HL-60 (cell line): ENCODE results near the gene PELI2.

ENCODE experiments used
- DNase-seq, 2 experiments: peaks; one replicate each; pipeline ENCODE4 v3.0.0-alpha.2; 2010 to 2020; ENCODE audit warnings: low read depth in 1 of 2, low spot score in 1 of 2
- H3K27ac ChIP-seq: fragments of 250-450 bp; sonication (Bioruptor Pico); replicated peaks from 2 replicates; pipeline ENCODE4 v1.5.1; 2020; ENCODE audit warnings: mild to moderate bottlenecking, moderate library complexity
- H3K27me3 ChIP-seq: fragments of 250-450 bp; sonication (Bioruptor Pico); 2 replicates; pipeline ENCODE4 v1.5.1; 2021; ENCODE audit warnings: mild to moderate bottlenecking, moderate library complexity; ENCODE audit not compliant: insufficient read depth, poor library complexity, severe bottlenecking
- H3K4me3 ChIP-seq: replicated peaks from 2 replicates; pipeline ENCODE4 v1.5.1; 2011; ENCODE audit warnings: mild to moderate bottlenecking, control low read depth, low read length; ENCODE audit not compliant: insufficient read depth
- GABPA ChIP-seq: IDR thresholded peaks from 2 replicates; pipeline ENCODE4 v1.6.1; 2012; ENCODE audit warnings: low read depth
- POLR2AphosphoS5 ChIP-seq: IDR thresholded peaks from 2 replicates; pipeline ENCODE4 v1.6.1; 2012; ENCODE audit warnings: low read depth
- SPI1 ChIP-seq: IDR thresholded peaks from 2 replicates; pipeline ENCODE4 v1.6.1; 2012; ENCODE audit warnings: low read depth, mild to moderate bottlenecking, borderline replicate concordance
- TF ChIP-seq, protein P1 (sequence below): IDR thresholded peaks from 2 replicates; pipeline ENCODE4 v1.6.1; 2012; ENCODE audit warnings: low read depth; ENCODE audit not compliant: insufficient replicate concordance
- TF ChIP-seq, protein P2 (sequence below): IDR thresholded peaks from one replicate; pipeline ENCODE4 v1.5.1; 2011; ENCODE audit warnings: low read length, control low read depth, inconsistent platforms; ENCODE audit not compliant: insufficient read depth

Gene PELI2

GRCh38 chr14:56172074-56172473, 53.9 kb downstream of the PELI2 start:
- Histone ChIP-seq H3K27me3 (no peaks in the 10 kb centered on the region), H3K27ac (no peak overlapping the region), H3K4me3 (no peak overlapping the region)
- DNase-seq = no peak
- TF ChIP-seq, protein P1, sequence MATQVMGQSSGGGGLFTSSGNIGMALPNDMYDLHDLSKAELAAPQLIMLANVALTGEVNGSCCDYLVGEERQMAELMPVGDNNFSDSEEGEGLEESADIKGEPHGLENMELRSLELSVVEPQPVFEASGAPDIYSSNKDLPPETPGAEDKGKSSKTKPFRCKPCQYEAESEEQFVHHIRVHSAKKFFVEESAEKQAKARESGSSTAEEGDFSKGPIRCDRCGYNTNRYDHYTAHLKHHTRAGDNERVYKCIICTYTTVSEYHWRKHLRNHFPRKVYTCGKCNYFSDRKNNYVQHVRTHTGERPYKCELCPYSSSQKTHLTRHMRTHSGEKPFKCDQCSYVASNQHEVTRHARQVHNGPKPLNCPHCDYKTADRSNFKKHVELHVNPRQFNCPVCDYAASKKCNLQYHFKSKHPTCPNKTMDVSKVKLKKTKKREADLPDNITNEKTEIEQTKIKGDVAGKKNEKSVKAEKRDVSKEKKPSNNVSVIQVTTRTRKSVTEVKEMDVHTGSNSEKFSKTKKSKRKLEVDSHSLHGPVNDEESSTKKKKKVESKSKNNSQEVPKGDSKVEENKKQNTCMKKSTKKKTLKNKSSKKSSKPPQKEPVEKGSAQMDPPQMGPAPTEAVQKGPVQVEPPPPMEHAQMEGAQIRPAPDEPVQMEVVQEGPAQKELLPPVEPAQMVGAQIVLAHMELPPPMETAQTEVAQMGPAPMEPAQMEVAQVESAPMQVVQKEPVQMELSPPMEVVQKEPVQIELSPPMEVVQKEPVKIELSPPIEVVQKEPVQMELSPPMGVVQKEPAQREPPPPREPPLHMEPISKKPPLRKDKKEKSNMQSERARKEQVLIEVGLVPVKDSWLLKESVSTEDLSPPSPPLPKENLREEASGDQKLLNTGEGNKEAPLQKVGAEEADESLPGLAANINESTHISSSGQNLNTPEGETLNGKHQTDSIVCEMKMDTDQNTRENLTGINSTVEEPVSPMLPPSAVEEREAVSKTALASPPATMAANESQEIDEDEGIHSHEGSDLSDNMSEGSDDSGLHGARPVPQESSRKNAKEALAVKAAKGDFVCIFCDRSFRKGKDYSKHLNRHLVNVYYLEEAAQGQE = no peak
- TF ChIP-seq, protein P2, sequence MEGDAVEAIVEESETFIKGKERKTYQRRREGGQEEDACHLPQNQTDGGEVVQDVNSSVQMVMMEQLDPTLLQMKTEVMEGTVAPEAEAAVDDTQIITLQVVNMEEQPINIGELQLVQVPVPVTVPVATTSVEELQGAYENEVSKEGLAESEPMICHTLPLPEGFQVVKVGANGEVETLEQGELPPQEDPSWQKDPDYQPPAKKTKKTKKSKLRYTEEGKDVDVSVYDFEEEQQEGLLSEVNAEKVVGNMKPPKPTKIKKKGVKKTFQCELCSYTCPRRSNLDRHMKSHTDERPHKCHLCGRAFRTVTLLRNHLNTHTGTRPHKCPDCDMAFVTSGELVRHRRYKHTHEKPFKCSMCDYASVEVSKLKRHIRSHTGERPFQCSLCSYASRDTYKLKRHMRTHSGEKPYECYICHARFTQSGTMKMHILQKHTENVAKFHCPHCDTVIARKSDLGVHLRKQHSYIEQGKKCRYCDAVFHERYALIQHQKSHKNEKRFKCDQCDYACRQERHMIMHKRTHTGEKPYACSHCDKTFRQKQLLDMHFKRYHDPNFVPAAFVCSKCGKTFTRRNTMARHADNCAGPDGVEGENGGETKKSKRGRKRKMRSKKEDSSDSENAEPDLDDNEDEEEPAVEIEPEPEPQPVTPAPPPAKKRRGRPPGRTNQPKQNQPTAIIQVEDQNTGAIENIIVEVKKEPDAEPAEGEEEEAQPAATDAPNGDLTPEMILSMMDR = no peak
- TF ChIP-seq GABPA (no peak), SPI1 (no peak), POLR2AphosphoS5 (no peak)

- no peak overlapping the region for H3K4me3 ChIP-seq
- no peak for DNase-seq
- no peak for TF ChIP-seq POLR2AphosphoS5
- TF ChIP-seq SPI1 = no peak
- TF ChIP-seq, protein P2 = no peak
- TF ChIP-seq GABPA = no peak
- TF ChIP-seq, protein P1 = no peak
- no peaks in the 10 kb centered on the region for H3K27me3 ChIP-seq
- H3K27ac ChIP-seq = no peak overlapping the region
Measured at GRCh38 chr14:56172571-56172971, 54.4 kb downstream of the PELI2 start.

DNA sequence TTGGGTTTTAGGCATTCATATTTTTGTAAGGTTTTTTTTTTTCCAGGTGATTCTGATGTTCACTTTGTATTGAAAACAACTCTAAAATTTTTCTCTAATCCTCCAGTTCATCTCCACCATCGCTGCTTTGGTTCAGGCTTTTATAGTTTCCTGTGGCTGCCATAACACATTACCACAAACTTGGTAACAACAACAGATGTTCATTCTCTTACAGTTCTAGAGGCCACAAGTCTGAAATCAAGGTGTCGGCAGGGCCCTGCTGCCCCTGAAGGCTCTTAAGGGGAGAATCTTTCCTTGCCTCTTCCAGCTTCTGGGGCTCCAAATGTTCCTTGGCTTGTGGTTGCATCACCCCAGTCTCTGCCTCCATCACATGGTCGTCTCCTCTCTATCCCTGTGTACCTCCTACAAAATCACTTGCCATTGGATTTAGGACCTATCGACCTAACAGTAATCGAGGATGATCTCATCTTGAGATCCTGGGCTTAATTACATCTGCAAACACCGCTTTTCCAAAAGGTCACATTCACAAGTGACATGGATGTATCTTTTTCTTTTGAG, 55.2 kb downstream of the PELI2 start:
- Histone ChIP-seq H3K4me3 (no peak overlapping the region), H3K27ac (no peak overlapping the region), H3K27me3 (no peaks in the 10 kb centered on the region)
- DNase-seq = no peak
- TF ChIP-seq GABPA (no peak), POLR2AphosphoS5 (no peak), SPI1 (no peak)
- TF ChIP-seq, protein P1 = no peak
- TF ChIP-seq, protein P2 = no peak
